Astrocyte (in vitro differentiated cells and primary cell): Measurements from ENCODE around the gene HDDC2.

Source experiments
- CTCF ChIP-seq: IDR thresholded peaks from 2 replicates; pipeline ENCODE4 v1.5.1; 2011; ENCODE audit warnings: low read depth, mild to moderate bottlenecking, inconsistent platforms, low read length, moderate library complexity; ENCODE audit not compliant: insufficient read depth
- EZH2 ChIP-seq: IDR thresholded peaks from 2 replicates; pipeline ENCODE4 v1.6.1; 2012; ENCODE audit warnings: mild to moderate bottlenecking, low read length, inconsistent platforms; ENCODE audit not compliant: insufficient read depth

GRCh38 chr6:125231133-125231532 is 70.6 kb downstream of the HDDC2 start:
- TF ChIP-seq CTCF (no peak), EZH2 (no peak)
